Kidney epithelial cell (primary cell): ENCODE results near the gene SMARCA4. TPM values are rescaled to one million over a fixed set of nuclear protein-coding genes. Genes with fewer than 3 reads are reported as not detected.
"Not testable (repeated sequence)": the region's sequence is repeated elsewhere in the genome, so short reads cannot be mapped to it uniquely, and the experiment has no call there.

Source experiments
- DNase-seq: peaks from one replicate; pipeline ENCODE4 v3.0.0-alpha.2; 2010; ENCODE audit warnings: low read depth
- H3K27me3 ChIP-seq: 2 replicates; pipeline ENCODE4 v1.6.0; 2011; ENCODE audit warnings: low read length; ENCODE audit not compliant: control insufficient read depth, insufficient read depth
- H3K36me3 ChIP-seq: 2 replicates; pipeline ENCODE4 v1.5.1; 2011; ENCODE audit warnings: low read length; ENCODE audit not compliant: control insufficient read depth, insufficient read depth
- H3K4me3 ChIP-seq: 2 replicates; pipeline ENCODE4 v1.5.1; 2011; ENCODE audit warnings: low read depth, mild to moderate bottlenecking, control low read depth, low read length
- total RNA-seq: library from RNA; depleted of rRNA; stranded (reverse); fragments of >200 nt; gene quantifications from 2 replicates; pipeline ENCODE4 v1.2.3, GENCODE V29; 2015
- TF ChIP-seq, protein P1 (sequence below): IDR thresholded peaks from 2 replicates; pipeline ENCODE4 v1.5.1; 2011; ENCODE audit warnings: mild to moderate bottlenecking, moderate library complexity, low read length, control low read depth, inconsistent platforms; ENCODE audit not compliant: insufficient read depth, poor library complexity, severe bottlenecking

SMARCA4 gene
- total RNA-seq, 1 donor from 2014 or later = 124 TPM

DNA sequence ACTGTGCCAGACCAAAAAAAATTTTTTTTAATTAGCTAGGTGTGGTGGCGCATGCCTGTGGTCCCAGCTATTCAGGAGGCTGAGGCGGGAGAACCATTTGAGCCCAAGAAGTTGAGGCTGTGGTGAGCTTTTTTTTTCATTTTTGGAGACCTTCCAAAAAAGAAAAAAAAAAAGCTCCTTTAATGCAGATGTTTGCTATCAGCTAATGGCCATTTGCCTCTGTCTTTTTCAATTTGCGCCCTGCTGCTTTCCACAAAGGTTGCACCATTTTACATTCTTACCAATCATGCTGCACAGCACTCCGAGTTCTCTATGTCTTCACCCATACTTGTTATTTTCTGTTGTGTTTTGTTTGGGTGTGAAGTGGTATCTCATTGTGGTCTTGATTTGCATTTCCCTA is 15.6 kb upstream of the SMARCA4 start:
- no peak for DNase-seq
- no peak overlapping the region for H3K4me3 ChIP-seq
- no peaks in the 10 kb centered on the region for H3K36me3 ChIP-seq
- H3K27me3 ChIP-seq = no peaks in the 10 kb centered on the region
- TF ChIP-seq, protein P1, sequence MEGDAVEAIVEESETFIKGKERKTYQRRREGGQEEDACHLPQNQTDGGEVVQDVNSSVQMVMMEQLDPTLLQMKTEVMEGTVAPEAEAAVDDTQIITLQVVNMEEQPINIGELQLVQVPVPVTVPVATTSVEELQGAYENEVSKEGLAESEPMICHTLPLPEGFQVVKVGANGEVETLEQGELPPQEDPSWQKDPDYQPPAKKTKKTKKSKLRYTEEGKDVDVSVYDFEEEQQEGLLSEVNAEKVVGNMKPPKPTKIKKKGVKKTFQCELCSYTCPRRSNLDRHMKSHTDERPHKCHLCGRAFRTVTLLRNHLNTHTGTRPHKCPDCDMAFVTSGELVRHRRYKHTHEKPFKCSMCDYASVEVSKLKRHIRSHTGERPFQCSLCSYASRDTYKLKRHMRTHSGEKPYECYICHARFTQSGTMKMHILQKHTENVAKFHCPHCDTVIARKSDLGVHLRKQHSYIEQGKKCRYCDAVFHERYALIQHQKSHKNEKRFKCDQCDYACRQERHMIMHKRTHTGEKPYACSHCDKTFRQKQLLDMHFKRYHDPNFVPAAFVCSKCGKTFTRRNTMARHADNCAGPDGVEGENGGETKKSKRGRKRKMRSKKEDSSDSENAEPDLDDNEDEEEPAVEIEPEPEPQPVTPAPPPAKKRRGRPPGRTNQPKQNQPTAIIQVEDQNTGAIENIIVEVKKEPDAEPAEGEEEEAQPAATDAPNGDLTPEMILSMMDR = no peak

DNA sequence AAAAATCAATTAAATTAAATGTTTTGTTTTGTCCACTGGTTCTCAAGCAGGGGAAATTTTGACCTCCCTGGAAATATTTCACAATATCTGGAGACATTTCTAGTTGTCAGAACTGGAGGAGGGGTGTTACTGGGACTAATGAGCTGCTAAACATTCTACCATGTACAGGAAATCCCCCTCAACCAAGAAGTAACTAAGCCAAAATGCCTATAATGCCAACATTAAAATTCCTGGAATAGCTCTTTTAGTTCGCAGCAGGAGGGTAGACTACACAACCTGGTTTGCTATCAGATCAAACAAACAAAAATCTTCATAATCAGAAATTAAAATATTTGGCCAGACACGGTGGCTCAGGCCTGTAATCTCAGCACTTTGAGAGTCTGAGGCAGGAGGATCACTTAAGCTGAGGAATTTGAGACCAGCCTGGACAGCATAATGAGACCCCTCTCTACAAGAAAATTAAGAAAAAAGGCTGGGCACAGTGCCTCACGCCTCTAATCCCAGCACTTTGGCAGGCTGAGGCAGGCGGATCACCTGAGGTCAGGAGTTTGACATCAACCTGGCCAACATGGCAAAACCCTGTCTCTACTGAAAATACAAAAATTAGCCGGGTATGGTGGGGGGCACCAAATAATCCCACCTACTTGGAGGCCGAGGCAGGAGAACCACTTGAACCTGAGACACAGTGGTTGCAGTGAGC is 13.7 kb upstream of the SMARCA4 start:
- Histone ChIP-seq H3K4me3 (no peak overlapping the region), H3K36me3 (no peaks in the 10 kb centered on the region), H3K27me3 (no peaks in the 10 kb centered on the region)
- no peak for DNase-seq
- TF ChIP-seq, protein P1 = no peak

DNA sequence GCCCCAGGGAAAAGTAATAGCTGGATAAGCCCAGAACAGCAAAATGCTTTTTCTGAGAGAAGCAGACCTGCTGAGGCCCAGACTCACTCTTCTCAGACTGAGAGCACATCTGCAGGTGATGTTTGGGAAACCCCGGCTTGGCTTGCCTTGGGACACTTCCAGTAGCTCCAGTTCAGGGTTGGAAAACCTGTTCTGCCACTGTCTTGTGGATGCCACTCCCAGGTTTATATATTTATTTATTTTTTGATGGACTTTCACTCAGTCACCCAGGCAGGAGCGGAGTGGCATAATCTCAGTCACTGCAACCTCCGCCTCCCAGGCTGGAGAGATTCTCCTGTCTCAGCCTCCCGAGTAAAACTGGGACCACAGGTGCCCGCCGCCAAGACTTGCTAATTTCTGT is 8.0 kb upstream of the SMARCA4 start:
- Histone ChIP-seq H3K36me3 (no peaks in the 10 kb centered on the region), H3K27me3 (no peaks in the 10 kb centered on the region), H3K4me3 (no peak overlapping the region)
- TF ChIP-seq, protein P1 = no peak
- DNase-seq = no peak

DNA sequence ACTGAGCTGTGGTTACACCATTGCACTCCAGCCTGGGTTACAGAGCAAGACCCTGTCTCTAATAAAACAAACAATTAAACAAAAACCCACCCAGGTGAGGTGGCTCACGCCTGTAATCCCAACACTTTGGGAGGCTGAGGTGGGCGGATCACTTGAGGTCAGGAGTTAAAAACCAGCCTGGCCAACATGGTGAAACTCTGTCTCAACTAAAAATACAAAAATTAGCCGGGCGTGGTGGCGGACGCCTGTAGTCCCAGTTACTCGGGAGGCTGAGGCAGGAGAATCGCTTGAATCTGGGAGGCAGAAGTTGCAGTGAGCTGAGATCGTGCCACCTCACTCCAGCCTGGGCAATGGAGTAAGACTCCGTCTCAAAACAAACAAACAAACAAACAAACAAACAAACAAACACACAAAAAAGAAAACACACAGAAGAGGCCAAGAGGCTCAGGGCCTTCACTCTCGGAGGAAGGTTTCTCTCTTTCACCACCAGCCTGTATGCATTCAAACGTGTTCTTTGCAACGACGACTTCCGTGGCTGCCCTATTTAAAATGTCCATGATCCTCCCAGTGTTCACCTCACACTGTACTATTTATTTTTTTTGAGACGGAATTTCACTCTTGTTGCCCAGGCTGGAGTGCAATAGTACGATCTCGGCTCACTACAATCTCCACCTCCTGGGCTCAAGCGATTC is 1.4 kb upstream of the SMARCA4 start:
- not testable (repeated sequence) for H3K27me3 ChIP-seq, DNase-seq, H3K36me3 ChIP-seq, H3K4me3 ChIP-seq

DNA sequence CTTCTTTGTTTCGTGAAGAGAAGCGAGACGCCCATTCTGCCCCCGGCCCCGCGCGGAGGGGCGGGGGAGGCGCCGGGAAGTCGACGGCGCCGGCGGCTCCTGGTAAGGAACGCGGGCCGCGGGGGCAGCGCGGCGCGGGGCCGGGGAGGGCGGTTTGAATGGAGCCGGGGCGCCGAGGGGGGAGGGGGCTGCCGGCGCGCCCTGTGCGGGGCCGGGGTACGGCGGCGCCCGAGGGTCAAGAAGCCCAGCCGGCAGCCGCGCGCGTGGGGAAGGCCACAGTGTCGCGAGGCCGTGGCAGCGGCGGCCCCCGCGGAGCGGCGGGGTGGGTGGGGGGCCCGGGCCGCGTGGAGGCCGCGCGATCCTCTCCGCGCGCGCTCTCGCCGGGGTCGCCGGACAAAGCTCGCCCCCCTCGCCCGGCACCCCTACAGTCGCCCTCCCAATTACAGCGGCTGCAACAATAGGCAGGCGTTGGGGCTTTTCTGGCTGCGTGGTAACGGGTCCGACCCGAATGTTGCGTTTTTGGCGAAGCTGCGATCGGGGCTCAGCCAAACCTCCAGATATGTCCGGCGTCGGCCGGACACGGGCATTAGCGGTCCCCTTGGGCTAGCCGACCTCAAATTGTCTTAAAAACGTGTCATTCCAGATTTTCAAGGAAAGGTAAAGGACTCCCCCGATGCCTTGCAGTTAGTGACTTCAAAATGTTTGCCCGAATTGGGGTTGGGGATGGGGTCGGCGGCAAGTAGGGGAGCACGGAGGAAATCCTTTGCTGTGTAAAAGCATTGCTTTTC is 437 bp downstream of the SMARCA4 start:
- H3K36me3 ChIP-seq = no peaks in the 10 kb centered on the region
- H3K4me3 ChIP-seq = peak overlapping the region; percentile 72
- DNase-seq = no peak
- H3K27me3 ChIP-seq = no peaks in the 10 kb centered on the region
- TF ChIP-seq, protein P1 = no peak

DNA sequence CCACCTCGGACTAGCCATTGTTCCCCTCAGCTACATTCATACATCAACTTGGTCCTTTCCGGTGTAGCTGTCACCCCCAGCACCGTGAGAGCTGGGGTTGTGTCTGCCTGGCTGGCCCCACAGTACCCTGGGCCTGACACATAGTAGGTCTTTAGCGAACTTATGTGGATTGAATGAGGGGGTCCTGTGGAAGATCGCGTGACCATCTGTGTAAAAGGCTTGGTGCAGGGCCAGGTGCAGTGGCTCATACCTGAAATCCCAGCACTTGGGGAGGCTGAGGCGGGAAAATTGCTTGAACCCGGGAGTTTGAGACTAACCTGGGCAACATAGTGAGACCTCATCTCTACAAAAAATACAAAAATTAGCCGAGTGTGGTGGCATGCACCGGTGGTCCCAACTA is 2.0 kb downstream of the SMARCA4 start:
- Histone ChIP-seq H3K36me3 (no peaks in the 10 kb centered on the region), H3K27me3 (no peaks in the 10 kb centered on the region), H3K4me3 (no peak overlapping the region)
- TF ChIP-seq, protein P1 = no peak
- DNase-seq = no peak
